GM12892 (cell line): ENCODE measurements around the gene DPYSL4.

ENCODE experiments used
- DNase-seq: peaks from one replicate; pipeline ENCODE4 v3.0.0; 2011; ENCODE audit not compliant: insufficient read length
- FAIRE-seq: peaks from 2 replicates; lab custom pipeline; 2011; peaks lifted over from hg19 to GRCh38; lab: Jason Lieb, UNC
- POLR2A ChIP-seq: IDR thresholded peaks from 2 replicates; pipeline ENCODE4 v1.6.1; 2011; ENCODE audit warnings: low read depth, low read length, control low read depth
- POLR2AphosphoS5 ChIP-seq: IDR thresholded peaks from 2 replicates; pipeline ENCODE4 v1.6.1; 2011; ENCODE audit warnings: low read depth, low read length, control low read depth
- TAF1 ChIP-seq: IDR thresholded peaks from 2 replicates; pipeline ENCODE4 v1.6.1; 2011; ENCODE audit warnings: low read depth, mild to moderate bottlenecking, control low read depth, low read length, borderline replicate concordance

Gene DPYSL4

DNA sequence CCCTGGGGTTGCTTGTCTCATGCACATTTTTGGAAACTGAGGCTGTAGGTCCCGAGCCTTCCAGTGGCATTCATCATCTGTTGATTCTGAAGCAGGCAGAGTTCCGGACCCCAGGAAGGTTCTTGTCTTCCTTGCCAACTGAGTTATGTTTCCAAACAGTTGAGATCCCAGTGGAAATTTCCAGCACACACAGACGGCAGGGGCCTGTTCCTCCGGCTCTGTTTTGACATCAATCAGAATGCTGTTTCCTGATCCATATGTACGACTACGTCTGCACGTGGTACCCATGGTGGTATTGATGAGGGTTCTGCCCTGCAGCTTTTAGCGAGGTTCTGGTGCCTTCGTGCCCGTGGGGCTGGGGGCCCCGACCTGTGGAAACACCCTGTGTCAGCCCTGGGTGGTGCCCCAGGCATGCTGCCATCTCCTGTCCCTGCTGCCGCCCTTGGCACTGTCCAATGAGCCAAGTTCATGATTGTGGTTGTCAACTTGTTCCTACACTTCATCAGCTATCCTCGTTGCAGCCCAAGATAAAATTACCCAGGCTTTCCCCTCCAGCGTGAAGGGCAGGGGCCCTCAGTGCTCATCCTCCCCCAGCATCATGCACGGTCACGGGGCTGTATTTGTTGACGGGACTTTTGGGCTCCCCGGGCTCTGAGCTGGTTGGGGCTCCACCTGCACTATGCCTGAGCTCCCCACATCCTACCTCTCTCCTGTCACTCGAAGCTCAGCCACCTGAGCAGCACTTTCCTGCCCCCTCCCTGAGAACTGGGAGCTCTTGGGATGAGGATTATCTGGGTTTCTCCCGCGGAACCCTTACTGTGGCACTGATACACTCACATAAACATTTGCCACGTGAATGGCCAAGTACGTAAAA lies 7.8 kb upstream of the DPYSL4 start:
- FAIRE-seq = no peak
- no peak for DNase-seq
- TF ChIP-seq POLR2A = no peak
- TF ChIP-seq TAF1 = no peak
- TF ChIP-seq POLR2AphosphoS5 = no peak

DNA sequence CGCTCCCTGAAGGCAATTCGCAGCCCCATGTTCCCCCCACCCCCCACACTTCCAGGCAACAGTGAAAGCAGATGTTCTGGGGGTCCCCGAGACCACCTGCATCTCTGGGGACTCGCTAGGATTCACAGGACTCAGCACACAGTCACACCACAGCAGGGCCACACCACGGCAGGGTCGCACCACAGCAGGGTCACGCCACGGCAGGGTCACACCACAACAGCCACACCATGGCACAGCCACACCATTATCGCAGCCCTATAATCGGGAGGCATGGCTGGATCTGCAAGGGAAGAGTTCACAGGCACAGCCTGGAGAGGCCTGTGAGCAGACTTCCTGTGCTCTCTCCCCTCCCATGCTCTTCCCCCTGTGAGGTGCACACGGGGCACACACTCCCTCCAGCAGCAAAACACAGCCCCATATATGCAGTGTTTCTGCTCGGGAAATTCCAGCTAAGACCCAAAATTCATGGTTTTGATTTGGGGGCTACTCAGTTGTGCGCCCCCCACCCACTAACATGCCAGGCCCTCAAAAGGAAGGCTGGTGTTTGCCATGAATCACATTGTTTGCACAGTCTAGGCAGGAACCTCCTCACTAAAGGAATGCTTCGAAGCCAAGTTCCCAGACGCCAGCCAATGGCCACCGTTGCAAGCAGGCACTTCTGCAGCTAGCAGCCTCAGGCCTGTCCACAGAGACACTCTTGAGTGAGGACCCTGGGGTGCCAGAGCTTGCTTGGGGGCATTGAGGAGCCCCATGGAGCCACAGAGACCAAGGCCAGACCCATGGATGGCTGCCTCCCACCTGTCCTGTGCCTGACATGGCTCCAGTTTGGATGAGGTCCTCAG lies 7.0 kb upstream of the DPYSL4 start:
- DNase-seq (no peak), FAIRE-seq (no peak)
- TF ChIP-seq TAF1 (no peak), POLR2A (no peak), POLR2AphosphoS5 (no peak)

DNA sequence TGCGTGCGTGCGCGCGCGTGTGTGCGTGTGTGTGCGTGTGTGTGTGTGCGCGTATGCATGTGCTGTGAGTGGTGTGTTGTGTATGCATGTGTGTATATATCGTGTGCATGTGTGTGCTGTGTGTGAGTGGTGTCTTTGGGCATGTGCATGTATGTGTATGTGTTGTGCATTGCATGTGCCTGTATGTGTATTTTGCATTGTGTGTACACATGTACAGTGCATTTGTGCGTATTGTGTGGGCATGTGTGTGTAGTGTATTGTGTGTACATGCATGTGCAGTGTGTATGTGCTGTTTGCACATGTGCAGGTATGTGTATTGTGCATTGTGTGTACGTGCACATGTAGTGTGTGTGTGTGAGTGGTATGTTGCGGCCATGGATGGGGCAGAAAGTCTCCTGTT lies 6.0 kb upstream of the DPYSL4 start:
- TF ChIP-seq POLR2A (no peak), TAF1 (no peak), POLR2AphosphoS5 (no peak)
- no peak for FAIRE-seq
- no peak for DNase-seq

DNA sequence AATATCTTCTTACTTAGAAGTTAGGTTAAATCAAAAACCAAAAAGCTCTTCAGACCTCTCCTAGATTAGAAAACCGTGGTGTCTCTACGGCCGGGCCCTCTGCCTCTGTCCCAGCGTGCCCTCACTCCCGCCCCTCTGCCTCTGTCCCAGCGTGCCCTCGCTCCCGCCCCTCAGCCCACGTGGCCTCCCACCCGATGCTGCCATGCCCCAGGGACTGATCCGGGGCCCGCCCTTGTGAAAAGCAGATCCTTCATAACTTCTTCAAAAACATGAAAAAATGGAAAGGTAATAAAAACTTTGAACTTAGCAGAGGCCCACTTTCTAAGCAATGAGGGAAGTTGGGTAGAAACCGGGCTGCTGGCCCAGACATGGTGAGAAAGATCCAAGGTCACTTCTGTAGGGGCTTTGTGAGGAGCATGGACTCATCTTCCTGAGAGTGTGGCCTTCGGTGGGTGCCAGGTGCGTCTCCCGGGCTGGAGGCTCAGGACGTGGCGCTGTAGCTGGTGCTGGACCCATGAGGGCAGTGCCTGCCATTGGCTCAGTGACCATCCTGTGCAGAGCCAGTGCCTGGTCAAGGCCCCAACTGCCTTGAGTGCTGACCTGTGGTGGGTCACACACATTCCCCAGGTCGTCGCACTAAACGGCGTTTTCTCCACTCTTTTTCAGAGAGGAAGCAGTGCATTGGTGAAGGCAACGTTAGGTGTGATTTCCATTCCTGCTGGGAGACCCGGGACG lies 4.9 kb upstream of the DPYSL4 start:
- TF ChIP-seq POLR2AphosphoS5 = no peak
- TF ChIP-seq POLR2A = no peak
- TF ChIP-seq TAF1 = no peak
- FAIRE-seq (no peak), DNase-seq (no peak)

DNA sequence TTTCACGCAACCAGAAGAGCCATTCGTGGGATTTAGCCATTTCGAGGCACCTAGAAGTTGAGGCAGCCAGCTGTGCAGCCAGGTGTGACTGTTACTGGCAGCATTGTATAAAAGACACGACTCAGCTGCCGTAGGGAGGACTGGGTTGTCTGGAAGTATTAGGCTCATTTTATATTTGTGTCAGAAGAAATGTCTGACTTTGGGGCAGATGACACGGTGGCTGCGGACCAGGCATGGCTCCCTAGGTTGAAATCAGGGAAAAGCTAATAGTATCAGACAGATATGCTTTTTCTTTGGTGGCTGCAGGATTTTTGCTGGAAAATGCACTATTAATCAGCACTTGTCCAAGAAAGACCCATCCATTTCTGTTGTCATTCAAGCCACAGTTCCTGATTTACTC lies 4.2 kb upstream of the DPYSL4 start:
- no peak for FAIRE-seq
- no peak for TF ChIP-seq POLR2A
- no peak for TF ChIP-seq POLR2AphosphoS5
- TF ChIP-seq TAF1 = no peak
- DNase-seq = no peak

DNA sequence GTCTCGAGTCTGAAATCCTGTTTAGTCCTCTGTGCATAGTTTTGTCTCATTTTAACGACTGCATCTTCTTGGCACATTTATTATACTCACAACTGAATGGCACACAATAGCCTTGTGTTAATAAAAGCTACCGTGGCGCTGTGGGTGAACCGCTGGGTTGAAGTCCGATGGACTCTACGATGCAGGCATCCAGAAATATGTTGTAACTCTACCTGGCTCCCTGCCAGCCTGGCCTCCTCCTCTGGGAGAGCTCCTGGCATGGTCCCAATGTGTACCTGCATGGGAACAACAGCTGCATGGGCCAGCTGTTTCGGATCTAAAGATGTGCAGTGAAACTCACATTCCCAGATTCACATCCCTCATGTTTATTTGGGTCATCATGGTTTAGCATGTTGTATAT lies 3.7 kb upstream of the DPYSL4 start:
- DNase-seq (no peak), FAIRE-seq (no peak)
- TF ChIP-seq POLR2A (no peak), TAF1 (no peak), POLR2AphosphoS5 (no peak)

DNA sequence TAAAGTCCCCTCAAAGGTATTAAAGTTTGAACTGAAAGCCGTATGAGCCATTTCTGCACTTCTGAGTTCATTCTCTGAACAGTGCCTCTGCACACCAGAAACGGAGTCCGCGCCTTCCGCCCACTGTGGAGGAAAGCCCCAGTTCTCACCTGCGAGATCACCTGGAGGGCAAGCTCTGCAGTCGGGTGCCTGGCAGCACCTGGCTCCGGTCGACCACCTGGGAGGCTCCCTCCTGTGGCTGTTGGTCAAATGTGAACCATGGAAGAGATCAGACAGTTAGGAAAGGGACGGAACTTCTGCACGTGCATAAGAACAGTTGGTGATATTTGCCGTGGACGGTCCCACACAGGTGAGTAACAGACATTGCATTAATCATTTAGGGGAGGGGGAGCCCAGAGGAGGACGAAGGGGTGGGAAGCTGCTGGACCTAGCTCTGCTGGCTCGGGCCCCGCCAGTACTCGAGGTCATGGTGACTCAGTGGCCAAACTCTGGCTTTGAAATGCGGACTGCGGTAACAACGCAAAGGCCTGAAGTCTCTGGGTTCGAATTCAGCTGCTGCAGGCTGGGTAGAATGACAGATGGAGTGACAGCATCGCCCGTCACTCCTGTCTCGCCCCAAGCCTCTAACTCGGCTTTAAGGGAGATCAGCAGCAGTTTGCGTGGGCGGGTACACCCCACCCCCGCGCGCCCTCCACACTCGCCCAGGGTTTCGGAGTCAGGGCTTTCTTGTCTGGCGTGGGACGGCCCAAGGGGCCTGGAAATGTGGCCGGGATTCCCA lies 1.7 kb upstream of the DPYSL4 start:
- DNase-seq = no peak
- TF ChIP-seq POLR2AphosphoS5 = no peak
- TF ChIP-seq TAF1 = no peak
- no peak for TF ChIP-seq POLR2A
- no peak for FAIRE-seq

DNA sequence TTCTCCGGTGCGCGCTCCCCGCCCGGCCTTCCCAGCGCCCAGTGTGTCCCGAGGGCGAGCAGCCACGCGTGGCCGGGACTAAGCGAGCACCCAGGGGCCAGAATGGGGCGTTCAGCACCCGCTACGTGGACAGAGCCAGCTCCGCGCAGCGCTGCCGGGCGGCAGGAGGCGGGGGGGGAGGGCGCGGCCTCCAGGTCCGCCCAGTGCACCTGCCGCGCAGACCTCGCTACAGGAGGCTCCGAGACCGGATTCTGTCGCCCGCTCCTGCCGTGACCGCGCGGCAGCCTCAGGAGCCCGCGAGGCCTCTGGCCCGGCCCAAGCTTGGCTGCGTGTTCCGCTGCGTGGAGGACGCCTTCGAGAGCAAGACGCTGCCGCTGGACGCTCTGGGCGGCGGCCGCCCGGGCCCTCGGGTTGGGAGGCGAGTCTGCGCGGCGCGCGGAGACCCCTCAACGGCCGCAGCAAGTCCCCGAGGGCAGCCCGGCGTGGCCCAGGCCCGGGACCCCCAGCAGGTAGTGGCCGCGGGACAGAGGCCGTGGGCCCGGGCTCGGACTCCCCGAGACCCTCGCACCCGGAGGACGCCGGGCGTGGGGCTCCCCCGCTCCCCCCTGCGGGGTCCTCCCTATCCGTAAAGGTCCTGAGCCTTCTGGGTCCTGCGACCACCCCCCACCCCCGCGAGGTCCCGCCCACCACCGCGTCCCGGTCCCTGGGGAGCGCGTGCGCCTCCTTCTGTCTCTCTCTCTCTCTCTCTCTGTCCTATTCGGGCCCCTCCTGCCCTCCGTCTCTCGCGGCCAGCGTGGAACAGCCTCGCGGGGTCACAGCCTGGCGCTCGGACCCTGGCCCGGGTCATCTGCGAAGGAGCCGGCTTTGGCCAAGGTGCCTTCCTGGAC lies 904 bp upstream of the DPYSL4 start:
- FAIRE-seq = no peak
- TF ChIP-seq TAF1 = no peak
- no peak for TF ChIP-seq POLR2A
- TF ChIP-seq POLR2AphosphoS5 = no peak
- no peak for DNase-seq

DNA sequence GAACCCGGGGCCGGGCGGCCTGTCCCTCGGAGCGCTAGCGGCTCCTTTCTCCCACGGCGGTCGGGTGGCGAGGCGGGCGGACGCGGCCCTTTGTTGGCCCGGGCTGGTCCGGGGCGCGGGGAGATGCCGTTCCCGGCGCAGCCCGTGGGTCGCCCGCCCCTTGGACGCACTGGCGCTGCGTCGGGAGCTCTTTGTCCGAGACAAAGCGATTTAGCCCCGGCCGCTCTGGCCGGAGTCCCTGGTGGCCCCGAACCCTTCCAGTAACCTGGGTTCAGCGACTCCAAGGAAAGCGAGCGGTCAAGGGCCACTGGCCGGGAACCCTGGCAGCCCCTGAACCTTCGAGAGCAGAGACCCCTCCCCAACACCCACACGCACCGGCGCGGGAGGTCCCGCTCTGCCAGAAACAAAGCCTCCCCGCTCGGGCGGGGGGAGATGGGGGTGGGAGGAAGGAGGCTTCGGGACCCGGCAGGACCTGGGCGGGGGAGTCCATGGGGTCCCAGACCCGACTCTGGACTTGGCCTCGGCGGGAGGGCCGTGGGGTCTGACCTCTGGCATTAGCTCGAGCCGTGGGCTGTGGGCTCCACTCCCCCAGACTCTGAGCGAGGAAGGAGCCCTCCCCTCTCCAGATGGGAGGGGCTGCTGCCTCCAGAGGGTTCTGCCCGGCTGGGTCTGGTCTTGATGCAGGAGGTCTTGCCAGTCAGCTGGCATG lies 836 bp downstream of the DPYSL4 start:
- DNase-seq (no peak), FAIRE-seq (no peak)
- TF ChIP-seq POLR2A (no peak), POLR2AphosphoS5 (no peak), TAF1 (no peak)

DNA sequence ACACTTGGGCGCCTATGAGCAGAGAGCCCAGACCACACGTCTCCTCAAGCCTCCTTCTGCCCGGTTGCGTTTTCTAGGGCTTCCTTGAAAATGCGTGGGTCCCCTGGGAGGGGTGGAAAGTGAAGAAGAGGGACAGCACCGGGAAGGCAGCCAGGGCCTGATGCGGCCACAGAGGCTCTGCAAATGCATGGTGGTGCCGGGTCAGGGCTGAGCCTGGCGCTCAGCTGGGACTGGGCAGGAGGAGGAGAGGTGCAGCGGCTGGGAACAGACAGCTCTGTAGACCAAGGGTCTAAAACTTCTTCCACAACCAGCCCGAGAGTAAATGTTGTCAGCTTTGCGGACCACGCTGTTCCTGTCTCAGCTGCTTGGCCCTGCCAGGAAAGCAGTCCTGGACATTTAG lies 1.6 kb downstream of the DPYSL4 start:
- TF ChIP-seq POLR2A (no peak), TAF1 (no peak), POLR2AphosphoS5 (no peak)
- FAIRE-seq (no peak), DNase-seq (no peak)
